Body of pancreas (tissue), 4 donors: ENCODE measurements around the gene FATE1.

ENCODE experiments used
- POLR2A ChIP-seq, 3 donors: fragments of 450-650 bp; IDR thresholded peaks; one replicate each; pipeline ENCODE4 v1.6.1; 2016; ENCODE audit warnings: antibody characterized with exemption in 3 of 3, mild to moderate bottlenecking in 2 of 3
- TF ChIP-seq, protein P1 (sequence below), 7 experiments: fragments of 450-650 bp in 4 of 7; fragments of 200-600 bp in 3 of 7; sonication (generic) in 3 of 7; IDR thresholded peaks; one replicate each; pipeline ENCODE4 v1.5.1; 2016 to 2019; ENCODE audit warnings: antibody characterized with exemption in 7 of 7

DNA sequence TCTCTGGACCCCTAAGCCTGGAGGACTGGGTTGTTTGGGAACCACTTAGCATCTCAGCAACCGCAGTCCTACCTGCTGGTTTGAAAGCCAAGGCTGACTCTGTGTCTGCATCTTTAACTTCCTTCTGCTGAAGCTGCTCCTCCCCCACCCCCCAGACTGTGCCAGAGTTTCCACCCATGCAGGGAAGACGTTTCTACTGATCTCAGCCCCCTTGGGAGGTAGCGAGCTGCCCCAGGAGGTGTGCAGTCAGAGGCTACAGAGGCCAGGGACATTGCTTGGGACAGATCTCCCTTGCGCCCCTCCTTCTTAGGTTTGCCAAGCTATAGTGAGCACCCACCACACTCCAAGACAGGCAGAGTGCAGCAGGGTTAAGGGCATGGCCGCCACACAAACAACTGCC lies 4.7 kb upstream of the FATE1 start:
- TF ChIP-seq, protein P1, sequence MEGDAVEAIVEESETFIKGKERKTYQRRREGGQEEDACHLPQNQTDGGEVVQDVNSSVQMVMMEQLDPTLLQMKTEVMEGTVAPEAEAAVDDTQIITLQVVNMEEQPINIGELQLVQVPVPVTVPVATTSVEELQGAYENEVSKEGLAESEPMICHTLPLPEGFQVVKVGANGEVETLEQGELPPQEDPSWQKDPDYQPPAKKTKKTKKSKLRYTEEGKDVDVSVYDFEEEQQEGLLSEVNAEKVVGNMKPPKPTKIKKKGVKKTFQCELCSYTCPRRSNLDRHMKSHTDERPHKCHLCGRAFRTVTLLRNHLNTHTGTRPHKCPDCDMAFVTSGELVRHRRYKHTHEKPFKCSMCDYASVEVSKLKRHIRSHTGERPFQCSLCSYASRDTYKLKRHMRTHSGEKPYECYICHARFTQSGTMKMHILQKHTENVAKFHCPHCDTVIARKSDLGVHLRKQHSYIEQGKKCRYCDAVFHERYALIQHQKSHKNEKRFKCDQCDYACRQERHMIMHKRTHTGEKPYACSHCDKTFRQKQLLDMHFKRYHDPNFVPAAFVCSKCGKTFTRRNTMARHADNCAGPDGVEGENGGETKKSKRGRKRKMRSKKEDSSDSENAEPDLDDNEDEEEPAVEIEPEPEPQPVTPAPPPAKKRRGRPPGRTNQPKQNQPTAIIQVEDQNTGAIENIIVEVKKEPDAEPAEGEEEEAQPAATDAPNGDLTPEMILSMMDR (IDR thresholded peaks at IDR 0.05) = no peak
- no peak for TF ChIP-seq POLR2A (IDR thresholded peaks at IDR 0.05)
